Chondrocyte (in vitro differentiated cells): ENCODE data around the gene UBL5. TPM values are rescaled to one million over a fixed set of nuclear protein-coding genes. Genes with fewer than 3 reads are reported as not detected.

ENCODE experiments used
- total RNA-seq: library from RNA; stranded (reverse); gene quantifications from 3 replicates; pipeline ENCODE4 v1.2.1, GENCODE V29; 2021

The UBL5 gene
- total RNA-seq, 1 donor from 2014 or later: 265 TPM

Other genes starting within 250 kb of the UBL5 start
- gene ZNF121, start 243.4 kb upstream of the UBL5 start, total RNA-seq: 19.2 to 22.4 TPM (median 21.6 TPM) in 3 replicates
- 42.2 to 51.3 TPM (median 43.5 TPM) in 3 replicates for gene ZNF561, start 206.7 kb upstream of the UBL5 start, total RNA-seq
- 9.3 to 14.4 TPM (median 10.7 TPM) in 3 replicates for gene ZNF562, start 152.8 kb upstream of the UBL5 start, total RNA-seq
- 18.8 to 20.3 TPM (median 19.4 TPM) in 3 replicates for gene ZNF846, start 59.2 kb upstream of the UBL5 start, total RNA-seq
- 24.2 to 27.8 TPM (median 26.7 TPM) in 3 replicates for gene FBXL12, start 8.8 kb upstream of the UBL5 start, total RNA-seq
- 64.5 to 78.4 TPM (median 65.5 TPM) in 3 replicates for gene PIN1, start 7.4 kb downstream of the UBL5 start, total RNA-seq
- gene OLFM2, start 108.6 kb downstream of the UBL5 start, total RNA-seq: 51.0 to 68.8 TPM (median 67.9 TPM) in 3 replicates
- 24.8 to 65.9 TPM (median 63.6 TPM) in 3 replicates for gene COL5A3, start 182.6 kb downstream of the UBL5 start, total RNA-seq
- not detected in 3 replicates for gene RDH8, start 185.6 kb downstream of the UBL5 start, total RNA-seq